HG03280 (cell line): ENCODE measurements around the gene ANKRD42.

Experiments used
- ATAC-seq: cut with Tn5 transposase; IDR thresholded peaks from one replicate; pipeline ENCODE4 v1.9.1; 2021; ENCODE audit warnings: mild to moderate bottlenecking, moderate library complexity; ENCODE audit not compliant: unreplicated experiment

ANKRD42 gene

DNA sequence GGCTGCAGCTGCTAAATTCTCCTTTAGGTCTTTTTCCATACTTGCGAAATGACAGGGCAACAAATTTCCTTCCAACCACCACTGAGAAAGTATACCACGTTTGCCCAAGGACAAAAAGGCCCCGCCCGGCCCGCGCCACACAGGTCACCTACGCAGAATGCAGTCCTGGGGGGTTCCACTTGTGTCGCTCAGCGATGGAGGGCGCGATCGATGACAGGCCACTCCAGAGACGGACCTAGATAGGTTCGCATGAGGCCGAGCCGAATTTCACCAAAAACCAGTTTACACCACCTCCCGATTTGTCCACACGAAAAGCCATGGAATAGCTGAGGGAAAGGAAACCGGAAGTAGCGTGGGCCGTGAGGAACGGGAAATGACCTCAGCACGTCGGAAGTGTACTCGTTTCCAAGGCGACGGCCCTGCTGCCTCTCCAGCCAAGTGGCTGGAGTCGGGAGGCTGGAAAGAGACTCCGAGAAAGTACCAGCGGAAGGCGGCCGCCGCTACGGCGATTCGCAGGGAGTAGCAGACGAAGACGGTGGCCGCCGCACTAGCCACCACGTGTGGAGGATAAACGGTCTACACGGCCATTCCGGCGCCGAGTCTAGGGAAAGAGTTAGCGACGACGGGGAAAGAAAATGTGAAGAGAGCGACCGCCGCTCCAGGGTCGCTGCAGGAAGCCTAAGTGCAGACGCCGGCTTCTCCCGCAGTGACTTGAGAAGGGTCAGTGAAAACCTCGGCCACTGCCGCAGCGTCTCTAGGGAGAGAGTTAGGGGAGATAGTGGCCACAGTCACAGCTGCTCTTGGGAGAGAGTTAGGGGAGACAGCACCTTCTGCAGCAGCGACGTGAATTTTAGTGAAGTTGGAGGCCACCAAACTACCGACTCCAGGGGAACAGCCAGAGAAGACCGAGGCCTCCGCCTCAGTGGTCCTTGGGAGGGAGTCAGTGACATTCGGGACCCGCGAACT, at the start of gene ANKRD42:
Gene ANKRD42 (plus strand): TSS at position 398 of the 966 bp plus-strand sequence. CDS start 959 bp downstream, outside the sequence.
- peak; percentile 89 for ATAC-seq

DNA sequence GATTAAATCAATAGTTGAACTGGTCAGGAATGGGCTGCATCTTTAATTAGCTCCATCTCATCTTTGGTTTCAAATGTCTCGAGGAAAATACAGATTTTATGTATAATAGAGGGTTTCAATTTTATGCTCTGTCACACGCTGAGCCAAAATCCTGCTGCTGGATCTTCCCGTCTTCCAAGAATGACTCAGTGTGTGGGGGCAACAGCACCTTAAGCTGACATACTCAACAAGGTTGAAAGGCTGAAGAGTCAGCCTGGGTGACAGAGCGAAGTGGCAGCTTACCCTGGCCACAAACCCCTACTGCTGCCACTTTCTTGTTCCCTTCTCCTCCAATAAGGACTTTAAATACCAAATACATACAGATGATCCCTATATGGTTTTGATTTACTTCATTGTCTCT, 45.6 kb upstream of the ANKRD42 start:
- no peak for ATAC-seq

DNA sequence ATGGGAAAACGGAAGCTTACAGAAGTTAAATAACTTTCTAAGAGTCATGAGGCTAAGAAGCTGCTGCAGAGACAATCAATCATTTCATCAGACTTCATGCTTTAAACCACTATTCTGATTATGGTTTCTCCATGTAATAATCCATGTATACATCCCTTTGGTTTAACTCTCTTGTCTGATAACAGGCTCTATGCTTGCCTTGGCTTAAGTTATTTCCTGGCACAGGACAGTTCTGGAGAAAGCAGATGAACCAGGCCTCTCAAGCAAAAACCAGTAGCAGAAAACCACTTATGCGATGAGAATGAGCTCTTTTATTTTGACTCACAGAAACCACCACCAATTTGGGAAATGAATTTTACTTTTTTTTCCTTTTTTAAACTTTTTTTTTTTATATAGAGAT, 43.1 kb upstream of the ANKRD42 start:
- no peak for ATAC-seq

DNA sequence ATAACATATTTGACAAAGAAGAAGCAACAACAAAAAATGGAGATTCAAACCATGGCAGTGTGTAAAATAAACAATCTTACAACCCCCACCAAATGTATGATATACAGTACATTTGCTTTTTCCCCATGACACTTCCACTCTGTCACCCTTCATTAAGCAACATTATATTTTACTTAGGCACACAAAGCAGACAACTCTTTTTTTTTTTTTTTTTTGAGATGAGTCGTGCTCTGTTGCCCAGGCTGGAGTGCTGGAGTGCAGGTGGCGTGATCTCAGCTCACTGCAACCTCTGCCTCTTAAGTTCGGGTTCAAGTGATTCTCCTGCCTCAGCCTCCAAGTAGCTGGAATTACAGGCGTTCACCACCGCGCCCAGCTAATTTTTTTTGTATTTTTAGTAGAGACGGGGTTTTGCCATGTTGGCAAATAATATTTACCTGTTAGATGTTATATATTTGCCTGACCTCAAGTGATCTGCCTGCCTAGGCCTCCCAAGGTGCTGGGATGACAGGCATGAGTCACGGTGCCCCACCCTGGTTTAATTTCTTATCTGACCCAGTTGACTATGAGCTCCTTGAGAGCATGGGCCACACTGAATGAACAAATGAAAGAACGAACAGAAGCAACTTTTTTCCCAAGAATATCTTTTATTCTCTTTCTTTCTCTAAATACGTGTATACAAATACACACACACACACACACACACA, 42.1 kb upstream of the ANKRD42 start:
- no peak for ATAC-seq

DNA sequence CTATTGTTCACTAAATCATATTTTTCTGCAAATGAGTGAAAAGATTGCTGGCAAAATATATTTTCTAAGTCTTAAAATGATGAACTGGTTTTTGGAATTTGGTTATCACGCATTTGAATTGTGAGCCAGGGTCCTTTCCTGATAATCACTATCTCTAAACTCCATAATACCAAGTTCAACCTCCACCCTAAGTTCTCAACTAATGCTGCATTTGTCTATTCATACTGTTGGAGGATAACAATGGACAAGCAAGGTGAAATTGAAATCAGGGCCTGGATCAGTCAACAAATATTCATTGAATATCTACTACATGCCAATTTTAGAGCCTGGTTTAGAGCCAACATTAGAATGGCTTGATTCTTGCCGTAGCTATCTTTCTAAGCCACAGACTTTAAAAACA, 41.2 kb upstream of the ANKRD42 start:
- no peak for ATAC-seq

DNA sequence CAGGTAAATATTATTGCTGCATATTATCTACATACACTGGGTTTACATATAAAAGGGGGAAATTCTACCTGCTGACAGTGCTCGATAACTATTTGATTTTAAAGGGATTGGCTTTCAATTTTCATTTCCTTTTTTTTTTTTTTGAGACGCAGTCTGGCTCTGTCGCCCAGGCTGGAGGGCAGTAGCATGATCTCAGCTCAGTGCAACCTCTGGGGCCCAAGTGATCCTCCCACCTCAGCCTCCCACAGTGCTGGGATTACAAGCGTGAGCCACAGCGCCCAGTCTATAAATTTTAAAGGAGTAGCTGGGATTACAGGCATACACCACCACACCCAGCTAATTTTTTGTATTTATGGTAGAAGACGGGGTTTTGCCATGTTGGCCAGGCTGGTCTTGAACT, 39.7 kb upstream of the ANKRD42 start:
- ATAC-seq = no peak

DNA sequence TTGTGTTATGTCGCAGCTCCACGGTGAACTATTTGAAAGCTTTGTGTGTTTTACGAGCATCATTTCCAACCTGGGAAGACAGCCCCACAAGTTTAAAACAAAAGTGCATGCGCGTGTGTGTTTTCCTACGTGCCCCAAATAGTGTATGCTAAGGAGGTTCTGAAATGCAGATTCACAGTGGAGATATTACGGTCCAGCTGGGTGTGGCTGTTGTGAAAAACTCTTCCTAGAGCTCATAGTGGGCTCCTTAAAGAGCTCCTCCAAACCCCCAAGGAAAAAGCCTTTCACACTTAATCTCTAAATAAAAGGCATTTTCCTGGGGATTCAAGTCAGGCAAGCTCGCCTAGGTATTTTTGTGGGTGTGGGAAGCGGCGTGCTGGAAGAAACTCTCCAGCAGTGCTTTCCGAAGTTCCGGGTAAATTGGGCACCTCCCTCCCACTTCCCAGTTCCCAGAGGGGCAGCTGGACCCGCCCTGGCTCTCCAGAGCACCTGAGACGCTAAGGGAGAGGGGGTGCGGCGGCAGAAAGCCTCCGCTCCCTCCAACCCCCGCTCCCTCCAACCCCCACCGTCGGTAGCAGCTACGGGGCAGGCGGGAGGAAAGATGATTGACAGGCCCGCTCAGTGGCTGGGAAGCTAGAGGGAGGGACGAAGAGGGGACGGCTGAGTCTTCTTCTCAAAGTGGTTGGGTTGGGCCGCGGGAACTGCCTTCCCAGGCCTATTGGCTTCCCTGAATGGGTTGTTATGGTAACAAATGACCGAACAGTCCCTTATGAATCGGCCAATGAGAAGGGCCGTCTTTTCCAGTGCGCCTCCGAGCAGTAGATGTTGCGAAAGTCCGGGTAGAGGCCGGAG, 37.1 kb upstream of the ANKRD42 start:
- ATAC-seq = peak; percentile 96

DNA sequence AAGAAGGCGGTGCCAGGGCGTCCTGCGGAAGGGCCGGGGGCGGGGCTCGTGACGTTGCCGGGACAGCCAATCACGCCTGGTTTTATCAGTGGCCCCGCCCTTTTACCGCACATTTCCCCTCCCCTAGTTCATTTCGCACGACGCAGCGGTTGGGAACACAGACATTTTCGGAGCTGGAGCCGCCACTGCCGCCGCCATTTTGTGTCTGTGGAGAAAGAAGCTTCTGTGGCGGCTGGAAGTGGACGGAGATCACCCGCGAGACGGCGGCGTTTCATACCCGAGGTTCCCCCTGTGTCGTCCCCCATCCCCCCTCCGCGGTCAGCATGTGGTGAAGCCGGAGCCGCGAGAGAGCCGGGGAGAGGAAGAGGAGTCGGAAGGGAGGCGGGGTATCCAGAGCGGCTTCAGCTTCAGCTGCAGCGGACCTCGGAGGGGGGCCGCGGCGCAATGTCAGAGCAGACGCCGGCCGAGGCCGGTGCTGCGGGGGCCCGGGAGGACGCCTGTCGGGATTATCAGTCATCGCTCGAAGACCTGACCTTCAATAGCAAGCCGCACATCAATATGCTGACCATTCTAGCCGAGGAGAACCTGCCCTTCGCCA, 36.4 kb upstream of the ANKRD42 start, which contains the start of gene PCF11:
Gene PCF11 (plus strand): TSS at position 136 of the 598 bp plus-strand sequence. CDS start 309 bp downstream, at position 445.
- peak; percentile 1 for ATAC-seq

DNA sequence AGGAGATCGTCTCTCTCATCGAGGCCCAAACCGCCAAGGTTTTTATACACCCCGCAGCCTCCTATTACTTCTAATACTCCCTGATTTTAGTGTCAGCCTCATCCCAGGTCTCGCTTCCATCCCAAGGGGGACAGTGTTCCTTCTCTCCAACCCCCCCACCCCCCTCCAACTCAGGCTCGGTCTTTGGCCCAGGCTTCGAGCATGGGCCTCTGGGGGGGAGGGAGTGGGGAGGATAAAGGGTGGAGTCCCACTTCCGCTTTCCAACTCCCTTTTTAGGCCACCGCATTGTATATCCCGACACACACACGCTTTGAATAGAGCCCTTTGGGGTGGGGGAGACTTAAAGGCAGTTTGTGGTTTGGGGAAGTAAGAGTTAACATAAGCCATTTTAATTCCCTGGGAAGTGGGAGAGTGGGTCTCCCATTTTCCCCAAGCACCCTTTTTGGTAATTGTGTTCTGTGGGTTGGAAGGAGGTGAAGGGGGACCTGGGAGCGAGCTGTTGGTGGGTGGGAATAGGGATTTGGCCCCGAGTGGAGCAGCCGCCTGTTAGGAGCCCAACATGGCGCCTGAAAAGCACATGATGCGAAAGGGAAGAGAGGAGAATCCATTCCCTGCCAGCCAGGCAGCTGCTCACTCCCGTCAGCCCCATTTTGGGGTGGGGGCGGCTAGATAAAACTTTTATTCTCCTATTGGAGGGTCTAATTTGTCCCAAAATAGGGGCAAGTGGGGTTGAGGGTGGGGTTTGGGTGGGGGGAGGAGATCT, 35.7 kb upstream of the ANKRD42 start:
- ATAC-seq = no peak

DNA sequence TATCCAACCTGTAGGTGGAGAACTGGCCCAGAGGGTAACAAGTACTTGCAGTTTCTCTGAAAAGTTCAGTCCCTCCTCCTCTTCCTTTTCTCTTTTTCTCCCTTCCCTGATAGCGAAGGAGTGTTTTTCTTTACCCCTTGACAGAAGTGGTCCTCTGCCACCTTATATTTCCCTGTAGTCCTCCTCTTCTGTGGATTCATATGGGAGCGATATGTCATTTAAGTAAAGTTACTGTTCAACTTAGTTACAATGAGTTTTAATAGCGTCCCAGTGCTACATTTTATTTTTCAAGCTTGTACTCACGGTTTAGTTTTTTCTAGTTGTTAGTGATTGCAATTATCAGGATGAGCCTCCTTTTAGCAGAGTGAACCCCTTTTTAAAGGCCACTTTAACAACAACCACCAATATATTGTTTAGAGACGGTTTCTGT, 35.1 kb upstream of the ANKRD42 start:
- ATAC-seq = no peak

DNA sequence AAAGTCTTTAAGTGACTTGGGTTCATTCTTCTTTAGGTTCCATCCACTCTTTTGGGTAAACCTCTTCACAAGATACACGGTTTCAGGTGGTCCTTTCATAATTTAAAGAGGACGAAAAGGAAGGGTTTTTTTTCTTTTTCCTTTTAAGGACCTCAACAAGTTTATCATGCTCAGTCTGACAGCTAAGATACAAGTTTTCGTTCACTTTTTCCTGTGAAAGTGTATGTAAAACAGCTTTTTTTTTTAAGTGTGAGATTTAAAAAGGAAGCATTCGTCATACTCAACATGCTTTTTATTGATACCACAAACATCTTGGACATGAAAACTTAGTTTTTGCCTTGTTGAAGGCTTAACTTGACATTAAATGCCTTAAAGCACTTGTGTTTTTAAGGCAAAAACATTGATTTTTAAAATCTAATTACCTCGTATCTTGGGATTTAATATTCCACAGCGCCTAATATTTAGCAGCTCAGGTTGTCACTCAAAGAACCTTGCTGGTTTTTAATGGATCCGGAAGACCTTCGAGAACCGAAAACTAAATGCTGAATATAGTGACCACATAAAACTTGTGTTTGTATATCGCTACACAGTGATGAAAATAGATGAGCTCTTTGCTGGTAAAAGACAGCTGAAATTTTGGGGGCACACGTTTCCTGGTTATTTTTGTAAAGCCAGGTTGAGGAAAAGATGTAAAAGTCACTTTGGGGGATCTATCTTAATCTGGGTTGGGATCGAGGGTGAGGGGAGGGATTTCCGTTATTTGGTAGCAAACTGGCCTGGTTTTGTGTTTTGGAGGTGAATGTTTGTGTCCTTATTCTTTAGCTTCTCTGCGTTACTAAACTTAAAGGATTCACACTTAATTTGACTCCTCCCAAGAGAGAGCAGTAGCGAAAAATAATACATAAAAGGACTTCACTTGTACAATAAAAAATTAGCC, 34.3 kb upstream of the ANKRD42 start:
- no peak for ATAC-seq

DNA sequence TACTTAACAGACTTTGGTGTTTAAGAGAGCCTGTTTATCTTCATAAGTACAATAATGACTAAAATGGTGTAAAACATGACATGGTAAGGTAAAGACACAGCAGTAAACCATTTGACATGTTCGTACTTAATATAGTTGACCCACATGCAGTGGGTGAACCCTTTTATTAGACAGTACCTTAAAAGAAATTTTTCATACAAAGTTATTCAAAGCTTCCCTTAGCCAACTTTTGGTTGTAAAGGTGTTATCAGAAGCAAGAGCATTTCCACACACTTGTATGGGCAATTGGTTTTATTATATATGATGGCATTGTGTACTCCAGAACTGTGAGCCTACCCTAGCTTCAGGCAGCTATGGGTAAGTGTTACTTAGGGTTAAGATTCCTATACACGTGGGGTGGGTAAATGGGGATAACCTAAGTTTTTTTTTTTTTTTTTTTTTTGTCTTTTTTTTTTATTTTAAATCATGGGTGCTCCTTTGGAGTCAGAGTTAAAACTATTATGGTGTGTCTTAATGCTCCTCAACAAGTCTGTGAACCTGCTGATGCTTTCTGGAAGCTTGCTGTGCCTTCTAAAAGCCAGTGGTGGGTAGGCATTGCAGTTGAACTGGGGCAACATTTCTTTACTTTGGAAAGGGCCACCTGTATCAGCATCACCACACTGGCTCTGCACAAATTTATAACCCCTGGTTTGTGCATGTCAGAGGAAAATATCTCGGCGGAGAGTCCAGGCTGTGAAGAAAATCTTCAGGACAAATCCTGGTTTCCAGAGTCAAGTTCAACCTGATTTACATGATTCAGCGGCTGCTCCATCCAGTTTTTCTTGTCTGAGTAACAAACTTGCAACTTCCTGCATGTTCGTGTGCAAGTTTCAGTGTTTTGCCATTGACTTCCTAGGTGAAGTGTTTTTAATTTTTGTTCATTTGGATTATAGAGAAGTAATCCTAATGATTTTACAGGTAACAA, 33.3 kb upstream of the ANKRD42 start:
- no peak for ATAC-seq

DNA sequence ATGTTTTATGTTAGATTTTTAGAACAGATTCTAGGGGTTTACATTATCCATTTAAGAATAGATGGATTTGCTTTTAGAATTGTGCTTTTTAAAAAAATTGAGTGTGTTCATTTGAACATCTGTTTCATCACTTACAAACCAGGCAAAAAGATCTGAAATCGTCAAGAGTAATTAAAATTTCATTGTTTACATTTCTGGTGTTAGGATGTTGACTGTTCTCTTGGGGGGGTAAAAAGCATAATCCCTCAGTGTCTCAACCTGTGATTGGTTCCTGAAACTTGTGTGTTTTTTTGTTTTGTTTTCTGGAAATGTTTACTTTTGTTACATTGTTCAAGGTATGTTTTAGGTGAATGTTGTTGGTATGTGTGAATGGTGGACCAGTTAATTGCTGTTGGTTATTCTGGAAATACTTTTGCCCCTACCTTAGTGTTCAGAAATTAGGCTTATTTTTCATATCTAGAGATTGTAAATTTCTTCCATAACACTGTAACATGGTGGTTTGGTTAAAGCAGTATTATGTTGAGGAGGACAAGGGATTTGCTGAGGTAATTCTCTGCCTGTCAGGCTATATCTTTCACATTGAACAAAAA, 31.8 kb upstream of the ANKRD42 start:
- no peak for ATAC-seq

DNA sequence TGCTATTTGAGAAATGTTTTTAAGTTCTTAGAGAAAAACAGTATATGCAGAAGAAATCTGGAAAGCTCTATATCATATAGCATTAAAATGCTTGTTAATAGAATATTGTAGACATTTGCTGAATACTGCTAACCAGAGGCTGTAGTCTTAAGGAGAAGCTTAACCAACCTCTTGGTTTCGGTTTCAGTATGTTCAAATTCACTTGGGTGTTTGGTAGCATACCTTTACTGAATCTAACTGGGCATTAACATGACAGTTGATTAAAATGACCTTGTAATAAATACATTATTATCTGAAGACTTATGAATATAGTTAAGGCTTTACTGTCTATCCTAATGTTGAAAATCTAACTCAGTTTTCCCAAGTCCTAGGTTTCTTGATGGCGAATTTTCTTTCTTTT, 31.1 kb upstream of the ANKRD42 start:
- ATAC-seq = peak; percentile 51

DNA sequence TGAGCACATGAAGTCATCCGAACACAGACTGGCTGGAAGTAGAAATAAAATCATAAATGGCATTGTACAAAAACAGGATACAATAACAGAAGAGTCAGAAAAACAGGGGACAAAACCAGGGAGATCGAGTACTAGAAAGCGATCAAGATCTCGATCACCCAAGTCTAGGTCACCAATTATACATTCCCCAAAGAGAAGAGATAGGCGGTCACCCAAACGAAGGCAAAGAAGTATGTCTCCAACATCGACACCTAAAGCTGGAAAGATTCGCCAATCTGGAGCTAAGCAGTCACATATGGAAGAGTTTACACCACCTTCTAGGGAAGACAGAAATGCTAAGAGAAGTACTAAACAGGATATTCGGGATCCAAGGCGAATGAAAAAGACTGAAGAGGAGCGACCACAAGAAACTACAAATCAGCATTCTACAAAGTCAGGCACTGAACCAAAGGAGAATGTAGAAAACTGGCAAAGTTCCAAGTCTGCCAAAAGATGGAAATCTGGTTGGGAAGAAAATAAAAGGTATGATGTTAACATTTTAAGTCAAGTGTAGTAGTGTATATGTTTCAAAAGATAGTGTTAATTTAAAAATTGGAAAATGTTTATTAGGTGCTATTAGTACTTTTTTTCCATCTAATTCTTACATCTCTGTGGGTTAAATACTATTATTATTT, 27.2 kb upstream of the ANKRD42 start:
- ATAC-seq = no peak

DNA sequence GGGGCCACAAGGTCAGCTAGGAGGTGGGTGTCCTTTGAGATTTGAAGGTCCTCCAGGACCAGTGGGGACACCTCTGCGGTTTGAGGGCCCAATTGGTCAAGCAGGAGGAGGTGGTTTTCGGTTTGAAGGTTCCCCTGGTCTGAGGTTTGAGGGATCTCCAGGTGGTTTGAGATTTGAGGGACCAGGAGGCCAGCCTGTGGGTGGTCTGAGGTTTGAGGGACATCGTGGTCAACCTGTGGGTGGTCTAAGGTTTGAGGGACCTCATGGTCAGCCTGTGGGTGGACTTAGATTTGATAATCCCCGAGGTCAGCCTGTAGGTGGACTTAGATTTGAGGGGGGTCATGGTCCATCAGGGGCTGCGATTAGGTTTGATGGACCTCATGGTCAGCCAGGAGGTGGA, 24.8 kb upstream of the ANKRD42 start:
- no peak for ATAC-seq

DNA sequence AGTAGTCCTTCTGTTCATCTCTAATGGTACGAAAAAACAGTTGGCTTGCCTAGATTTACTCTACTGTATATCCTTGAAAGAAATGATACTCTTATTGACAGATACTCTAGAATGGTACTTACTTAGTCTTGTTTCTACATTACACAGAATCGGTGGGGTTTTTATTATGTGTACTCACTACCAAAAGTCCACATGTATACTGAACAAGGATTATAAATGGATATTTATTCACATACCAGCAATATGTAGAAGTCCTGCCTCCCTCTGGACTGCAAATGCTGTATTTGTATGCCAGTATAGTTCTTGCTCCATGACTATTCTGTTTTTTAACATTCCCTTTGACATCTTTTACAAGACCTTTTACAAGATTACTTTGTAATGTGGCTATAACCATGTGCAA, 22.6 kb upstream of the ANKRD42 start:
- ATAC-seq = no peak
